Measurements from ENCODE around the gene SPI1. TPM values are rescaled to one million over a fixed set of nuclear protein-coding genes. Genes with fewer than 3 reads are reported as not detected.

SPI1 gene
- total RNA-seq, 1 experiment from 2014 or later: not detected

- Histone ChIP-seq H4K8ac (replicated peaks; ENCODE audit: insufficient read length, low read depth, low read length) (no peak overlapping the region), H2BK120ac (ENCODE audit: low read depth, low read length, poor library complexity, severe bottlenecking) (no peak overlapping the region), H4K5ac (ENCODE audit: insufficient read length, low read depth, low read length) (no peak overlapping the region), H3K9me3 (ENCODE audit: control insufficient read depth, low read depth, low read length) (no peaks in the 10 kb centered on the region), H4K91ac (ENCODE audit: insufficient read length, low read depth, low read length) (no peak overlapping the region), H3K14ac (ENCODE audit: insufficient read depth, low read length) (no peak overlapping the region), H2AK5ac (ENCODE audit: insufficient read length, low read length) (no peak overlapping the region), H3K4me2 (ENCODE audit: insufficient read depth, insufficient read length, low read length) (no peak overlapping the region), H2BK12ac (ENCODE audit: insufficient read length, low read depth, low read length) (no peak overlapping the region), H3K9ac (ENCODE audit: extremely low read depth, insufficient read length, low read length) (no peak overlapping the region), H3T11ph (ENCODE audit: low read length) (no peak overlapping the region), H2BK5ac (ENCODE audit: insufficient read length, low read length) (no peak overlapping the region), H4K20me1 (ENCODE audit: control insufficient read depth, insufficient read depth, insufficient read length) (no peaks in the 10 kb centered on the region), H3K4me1 (ENCODE audit: insufficient read depth, low read length) (no peaks in the 10 kb centered on the region), H3K56ac (ENCODE audit: insufficient read length, low read depth, low read length) (no peak overlapping the region), H3K27ac (ENCODE audit: insufficient read length, low read depth, low read length) (no peak overlapping the region), H3K4ac (ENCODE audit: low read depth, low read length) (no peak overlapping the region), H2BK15ac (ENCODE audit: low read depth, low read length) (no peak overlapping the region), H3K27me3 (ENCODE audit: insufficient read depth, low read length) (no peaks in the 10 kb centered on the region), H2BK20ac (ENCODE audit: low read depth, low read length, poor library complexity, severe bottlenecking) (no peak overlapping the region), H3K18ac (ENCODE audit: insufficient read length, low read depth, low read length) (no peak overlapping the region), H3K23ac (ENCODE audit: insufficient read length, low read depth, low read length) (no peak overlapping the region), H3K23me2 (ENCODE audit: insufficient read length, low read depth, low read length, poor library complexity, severe bottlenecking) (no peaks in the 10 kb centered on the region), H3K79me1 (ENCODE audit: insufficient read depth, low read depth, low read length, poor library complexity, severe bottlenecking) (no peaks in the 10 kb centered on the region), H2AFZ (ENCODE audit: low read length) (no peak overlapping the region), H3K79me2 (ENCODE audit: insufficient read depth, low read length) (no peaks in the 10 kb centered on the region)
- TF ChIP-seq, protein P1, sequence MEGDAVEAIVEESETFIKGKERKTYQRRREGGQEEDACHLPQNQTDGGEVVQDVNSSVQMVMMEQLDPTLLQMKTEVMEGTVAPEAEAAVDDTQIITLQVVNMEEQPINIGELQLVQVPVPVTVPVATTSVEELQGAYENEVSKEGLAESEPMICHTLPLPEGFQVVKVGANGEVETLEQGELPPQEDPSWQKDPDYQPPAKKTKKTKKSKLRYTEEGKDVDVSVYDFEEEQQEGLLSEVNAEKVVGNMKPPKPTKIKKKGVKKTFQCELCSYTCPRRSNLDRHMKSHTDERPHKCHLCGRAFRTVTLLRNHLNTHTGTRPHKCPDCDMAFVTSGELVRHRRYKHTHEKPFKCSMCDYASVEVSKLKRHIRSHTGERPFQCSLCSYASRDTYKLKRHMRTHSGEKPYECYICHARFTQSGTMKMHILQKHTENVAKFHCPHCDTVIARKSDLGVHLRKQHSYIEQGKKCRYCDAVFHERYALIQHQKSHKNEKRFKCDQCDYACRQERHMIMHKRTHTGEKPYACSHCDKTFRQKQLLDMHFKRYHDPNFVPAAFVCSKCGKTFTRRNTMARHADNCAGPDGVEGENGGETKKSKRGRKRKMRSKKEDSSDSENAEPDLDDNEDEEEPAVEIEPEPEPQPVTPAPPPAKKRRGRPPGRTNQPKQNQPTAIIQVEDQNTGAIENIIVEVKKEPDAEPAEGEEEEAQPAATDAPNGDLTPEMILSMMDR (conservative IDR thresholded peaks at IDR 0.05): no peak
- no CpG with 5 or more reads among the region's 4 CpGs for WGBS (ENCODE audit: extremely low coverage, insufficient read length, low lambda C conversion rate)
- H3K27me3 Mint-ChIP-seq (ENCODE audit: low read depth): peaks cover 5% of the 10 kb centered on the region
- DNase-seq: no peak
- H3K9me3 Mint-ChIP-seq: no peaks in the 10 kb centered on the region
- no peak overlapping the region for H3K4me3 Mint-ChIP-seq
- H3K4me1 Mint-ChIP-seq: peaks cover 2 to 3% of the 10 kb centered on the region in 2 experiments; a peak in 3 of 4 replicates
- H3K36me3 Mint-ChIP-seq (ENCODE audit: insufficient read depth in 1 of 3, low read depth in 3 of 3): no peaks in the 10 kb centered on the region
- H3K27ac Mint-ChIP-seq: no peak overlapping the region
Observed at GRCh38 chr11:47383071-47383470, 4.7 kb upstream of the SPI1 start.
